GM23338 (cell line): ENCODE measurements around the gene FRMD4A. TPM values are rescaled to one million over a fixed set of nuclear protein-coding genes. Genes with fewer than 3 reads are reported as not detected.
A peak's percentile ranks its signal among the peaks of the same experiment; 100 is the strongest.

Experiments
- ATAC-seq: fragments of 200-7000 bp; cut with Tn5 transposase; 3 replicates; pipeline ENCODE4 v1.9.1; 2020
- DNase-seq: peaks from one replicate; pipeline ENCODE4 v3.0.0-alpha.2; 2015; ENCODE audit warnings: low spot score
- H2AFZ ChIP-seq: fragments of 200-600 bp; sonication (generic); 2 replicates; pipeline ENCODE4 v1.8.0; 2016; ENCODE audit warnings: antibody characterized with exemption, mild to moderate bottlenecking, moderate library complexity
- H3F3A ChIP-seq: fragments of 200-600 bp; sonication (generic); replicated peaks from 2 replicates; pipeline ENCODE4 v1.8.0; 2017; ENCODE audit warnings: antibody characterized with exemption, mixed run types, low read depth
- H3K27ac ChIP-seq: fragments of 200-600 bp; sonication (generic); 2 replicates; pipeline ENCODE4 v1.6.1; 2016; ENCODE audit warnings: low read depth
- H3K27me3 ChIP-seq: fragments of 200-600 bp; sonication (generic); 2 replicates; pipeline ENCODE4 v1.8.0; 2016; ENCODE audit warnings: mild to moderate bottlenecking, mixed run types, moderate library complexity; ENCODE audit not compliant: insufficient read depth
- H3K36me3 ChIP-seq: fragments of 200-600 bp; sonication (generic); 2 replicates; pipeline ENCODE4 v1.8.0; 2016; ENCODE audit warnings: mild to moderate bottlenecking; ENCODE audit not compliant: insufficient read depth
- H3K4me1 ChIP-seq: fragments of 200-600 bp; sonication (generic); 2 replicates; pipeline ENCODE4 v1.8.0; 2016; ENCODE audit warnings: mild to moderate bottlenecking, moderate library complexity; ENCODE audit not compliant: insufficient read depth
- H3K4me2 ChIP-seq: fragments of 200-600 bp; sonication (generic); 2 replicates; pipeline ENCODE4 v1.7.1; 2017; ENCODE audit warnings: mixed run types
- H3K4me3 ChIP-seq: fragments of 200-600 bp; sonication (generic); 2 replicates; pipeline ENCODE4 v1.6.1; 2016; ENCODE audit warnings: mixed run types
- H3K79me2 ChIP-seq: fragments of 200-600 bp; sonication (generic); replicated peaks from 2 replicates; pipeline ENCODE4 v1.8.0; 2017; ENCODE audit warnings: mild to moderate bottlenecking; ENCODE audit not compliant: insufficient read depth
- H3K9me2 ChIP-seq: fragments of 200-600 bp; sonication (generic); 2 replicates; pipeline ENCODE4 v1.8.0; 2017; ENCODE audit not compliant: insufficient read depth
- H4K20me1 ChIP-seq: fragments of 200-600 bp; sonication (generic); replicated peaks from 2 replicates; pipeline ENCODE4 v1.8.0; 2017; ENCODE audit warnings: mild to moderate bottlenecking; ENCODE audit not compliant: insufficient read depth
- H3K27ac Mint-ChIP-seq: 2 replicates; pipeline ENCODE4 v1.8.0; 2020; ENCODE audit warnings: inconsistent platforms, mild to moderate bottlenecking, moderate library complexity, mixed read lengths
- H3K27me3 Mint-ChIP-seq: 3 replicates; pipeline ENCODE4 v1.8.0; 2022; ENCODE audit warnings: low read depth, mild to moderate bottlenecking, moderate library complexity, mixed read lengths, inconsistent platforms; ENCODE audit not compliant: insufficient read depth, poor library complexity
- H3K36me3 Mint-ChIP-seq: 3 replicates; pipeline ENCODE4 v1.8.0; 2021; ENCODE audit warnings: low read depth, mild to moderate bottlenecking, inconsistent platforms, moderate library complexity, mixed read lengths
- H3K4me1 Mint-ChIP-seq: 3 replicates; pipeline ENCODE4 v1.8.0; 2020; ENCODE audit warnings: mild to moderate bottlenecking, inconsistent platforms, mixed read lengths
- H3K4me3 Mint-ChIP-seq: 3 replicates; pipeline ENCODE4 v1.8.0; 2021; ENCODE audit warnings: moderate library complexity, mild to moderate bottlenecking, inconsistent platforms, mixed read lengths
- H3K9me3 Mint-ChIP-seq: 3 replicates; pipeline ENCODE4 v1.8.0; 2020; ENCODE audit warnings: moderate library complexity, mild to moderate bottlenecking, inconsistent platforms, mixed read lengths
- CREB1 ChIP-seq: fragments of 250-450 bp; sonication (Bioruptor Pico); IDR thresholded peaks from 2 replicates; pipeline ENCODE4 v1.5.0; 2020; ENCODE audit warnings: low read depth, mild to moderate bottlenecking, moderate library complexity
- EZH2 ChIP-seq: fragments of 200-600 bp; sonication (generic); IDR thresholded peaks from one replicate; pipeline ENCODE4 v1.8.0; 2017; ENCODE audit warnings: antibody characterized with exemption, mild to moderate bottlenecking, low read depth; ENCODE audit not compliant: unreplicated experiment
- EZH2phosphoT487 ChIP-seq: fragments of 200-600 bp; sonication (generic); IDR thresholded peaks from one replicate; pipeline ENCODE4 v1.8.1; 2018; ENCODE audit warnings: antibody characterized with exemption; ENCODE audit not compliant: unreplicated experiment
- JUNB ChIP-seq: IDR thresholded peaks from one replicate; pipeline ENCODE4 v1.6.1; 2016; ENCODE audit warnings: antibody characterized with exemption; ENCODE audit not compliant: unreplicated experiment
- POLR2AphosphoS5 ChIP-seq: IDR thresholded peaks from 2 replicates; pipeline ENCODE4 v1.6.1; 2016; ENCODE audit warnings: antibody characterized with exemption, low read depth
- STAT1 ChIP-seq: IDR thresholded peaks from one replicate; pipeline ENCODE4 v1.6.1; 2016; ENCODE audit warnings: antibody characterized with exemption; ENCODE audit not compliant: unreplicated experiment
- ZNF331 ChIP-seq: fragments of 250-450 bp; sonication (Bioruptor Pico); IDR thresholded peaks from 2 replicates; pipeline ENCODE4 v1.5.0; 2020; ENCODE audit warnings: low read depth, mild to moderate bottlenecking, moderate library complexity
- polyA plus RNA-seq: library from polyadenylated mRNA; unstranded; fragments of >200 nt; fragmentation: Nextera tagmentation; extraction: Ambion mirVana; gene quantifications from 2 replicates; pipeline ENCODE4 v1.2.1, GENCODE V29; 2016
- total RNA-seq: library from RNA; depleted of rRNA; stranded (reverse); fragments of >200 nt; shearing (Covaris generic); gene quantifications from 2 replicates; pipeline ENCODE4 v1.2.3, GENCODE V29; 2014
- TF ChIP-seq, protein P1 (sequence below), 2 experiments: fragments of 200-600 bp in 1 of 2; sonication (generic) in 1 of 2; conservative IDR thresholded peaks; 2 replicates each; pipeline versions ENCODE4 v1.5.1 to v1.6.1; 2016 to 2017; ENCODE audit warnings: antibody characterized with exemption in 2 of 2, low read depth in 2 of 2, mild to moderate bottlenecking in 2 of 2, moderate library complexity in 1 of 2
- TF ChIP-seq, protein P2 (sequence below): IDR thresholded peaks from 2 replicates; pipeline ENCODE4 v1.6.1; 2016; ENCODE audit warnings: antibody characterized with exemption

The FRMD4A gene
- total and polyA plus RNA-seq, 2 experiments from 2014 or later = 14.0 to 20.1 TPM

DNA sequence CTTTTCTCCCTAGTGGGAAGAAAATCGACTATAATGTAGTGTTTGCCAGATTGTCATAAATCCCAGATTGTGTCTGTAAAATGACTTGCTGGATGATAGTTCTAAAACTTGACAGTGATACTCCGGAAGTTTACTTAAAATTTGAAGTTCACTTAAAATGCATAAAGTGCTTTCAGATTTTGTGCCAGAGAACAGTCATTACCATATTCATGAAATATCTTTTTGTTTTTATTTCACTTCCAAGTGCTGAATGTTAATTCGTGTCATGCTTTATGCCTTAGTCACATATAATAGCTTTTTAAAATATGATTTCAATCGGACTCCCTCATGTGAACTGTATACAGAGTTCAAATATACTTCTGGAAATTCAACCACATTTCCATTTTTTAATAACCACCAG lies 713.6 kb downstream of the FRMD4A start:
- ATAC-seq = no peak
- H3K4me3 ChIP-seq = no peak overlapping the region

DNA sequence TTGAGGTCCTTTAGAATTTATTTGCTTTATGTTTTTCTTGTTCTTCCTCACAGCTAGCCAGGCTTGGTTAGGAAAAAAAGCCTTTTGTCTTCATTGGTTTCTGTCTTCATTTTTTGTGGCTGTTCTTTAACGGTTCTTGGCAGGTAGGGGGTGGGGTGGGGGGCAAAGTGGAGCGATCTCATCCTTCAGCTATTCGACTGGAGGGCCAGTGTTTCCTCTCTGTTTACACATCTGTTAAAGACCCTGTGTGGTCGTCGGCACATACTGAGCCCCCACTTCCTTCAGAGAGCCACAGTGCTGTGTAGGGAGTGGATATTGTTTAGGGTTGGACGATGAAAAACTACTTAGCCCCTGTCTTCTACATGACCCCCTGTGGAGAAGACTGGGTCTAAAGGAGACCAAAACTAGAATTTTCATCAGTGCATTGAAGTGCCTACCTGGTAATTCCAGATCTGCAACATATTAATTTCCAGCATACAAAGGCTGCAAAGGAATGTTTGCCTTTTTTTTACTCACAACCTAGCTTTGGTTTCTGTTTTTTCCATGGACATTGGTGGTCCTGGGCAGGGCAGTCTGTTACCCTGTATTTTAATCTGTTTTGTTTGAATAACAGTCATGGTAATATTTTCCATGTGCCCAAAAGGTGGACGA lies 714.9 kb downstream of the FRMD4A start:
- no peaks in the 10 kb centered on the region for H3K79me2 ChIP-seq
- Mint-ChIP-seq H3K4me3 (peak overlapping the region; percentile 33; the same call in 2 of the 3 replicates), H3K27ac (peak overlapping the region; percentile 85), H3K4me1 (peaks cover 22% of the 10 kb centered on the region), H3K9me3 (no peaks in the 10 kb centered on the region), H3K36me3 (peaks cover 21% of the 10 kb centered on the region; the same call in 2 of the 3 replicates), H3K27me3 (no peaks in the 10 kb centered on the region)
- H2AFZ ChIP-seq = no peak overlapping the region
- no peaks in the 10 kb centered on the region for H4K20me1 ChIP-seq
- H3K27me3 ChIP-seq = no peaks in the 10 kb centered on the region
- H3K4me1 ChIP-seq = peaks cover 20% of the 10 kb centered on the region
- DNase-seq (peak; percentile 63), ATAC-seq (peak; percentile 78)
- H3K4me2 ChIP-seq = peak overlapping the region; percentile 35
- H3K4me3 ChIP-seq = 0 out of 2 replicates have a peak overlapping the region, but pooled peaks have one; percentile 14
- no peaks in the 10 kb centered on the region for H3F3A ChIP-seq
- peak overlapping the region; percentile 45; the same call in 1 of the 2 replicates for H3K27ac ChIP-seq
- no peaks in the 10 kb centered on the region for H3K9me2 ChIP-seq
- H3K36me3 ChIP-seq = no peaks in the 10 kb centered on the region; the same call in 1 of the 2 replicates
- no peak for TF ChIP-seq EZH2
- TF ChIP-seq, protein P1, sequence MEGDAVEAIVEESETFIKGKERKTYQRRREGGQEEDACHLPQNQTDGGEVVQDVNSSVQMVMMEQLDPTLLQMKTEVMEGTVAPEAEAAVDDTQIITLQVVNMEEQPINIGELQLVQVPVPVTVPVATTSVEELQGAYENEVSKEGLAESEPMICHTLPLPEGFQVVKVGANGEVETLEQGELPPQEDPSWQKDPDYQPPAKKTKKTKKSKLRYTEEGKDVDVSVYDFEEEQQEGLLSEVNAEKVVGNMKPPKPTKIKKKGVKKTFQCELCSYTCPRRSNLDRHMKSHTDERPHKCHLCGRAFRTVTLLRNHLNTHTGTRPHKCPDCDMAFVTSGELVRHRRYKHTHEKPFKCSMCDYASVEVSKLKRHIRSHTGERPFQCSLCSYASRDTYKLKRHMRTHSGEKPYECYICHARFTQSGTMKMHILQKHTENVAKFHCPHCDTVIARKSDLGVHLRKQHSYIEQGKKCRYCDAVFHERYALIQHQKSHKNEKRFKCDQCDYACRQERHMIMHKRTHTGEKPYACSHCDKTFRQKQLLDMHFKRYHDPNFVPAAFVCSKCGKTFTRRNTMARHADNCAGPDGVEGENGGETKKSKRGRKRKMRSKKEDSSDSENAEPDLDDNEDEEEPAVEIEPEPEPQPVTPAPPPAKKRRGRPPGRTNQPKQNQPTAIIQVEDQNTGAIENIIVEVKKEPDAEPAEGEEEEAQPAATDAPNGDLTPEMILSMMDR (conservative IDR thresholded peaks at IDR 0.05; ENCODE audit: low read depth in 2 of 2) = no peak
- no peak for TF ChIP-seq EZH2phosphoT487
- TF ChIP-seq, protein P2, sequence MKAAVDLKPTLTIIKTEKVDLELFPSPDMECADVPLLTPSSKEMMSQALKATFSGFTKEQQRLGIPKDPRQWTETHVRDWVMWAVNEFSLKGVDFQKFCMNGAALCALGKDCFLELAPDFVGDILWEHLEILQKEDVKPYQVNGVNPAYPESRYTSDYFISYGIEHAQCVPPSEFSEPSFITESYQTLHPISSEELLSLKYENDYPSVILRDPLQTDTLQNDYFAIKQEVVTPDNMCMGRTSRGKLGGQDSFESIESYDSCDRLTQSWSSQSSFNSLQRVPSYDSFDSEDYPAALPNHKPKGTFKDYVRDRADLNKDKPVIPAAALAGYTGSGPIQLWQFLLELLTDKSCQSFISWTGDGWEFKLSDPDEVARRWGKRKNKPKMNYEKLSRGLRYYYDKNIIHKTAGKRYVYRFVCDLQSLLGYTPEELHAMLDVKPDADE = no peak
- TF ChIP-seq STAT1 = no peak
- TF ChIP-seq JUNB = no peak
- TF ChIP-seq POLR2AphosphoS5 = no peak
- TF ChIP-seq CREB1 = no peak
- TF ChIP-seq ZNF331 = no peak

More for the DNA sequence above, 713.6 kb downstream of the FRMD4A start:
- H3K36me3 ChIP-seq = no peaks in the 10 kb centered on the region; the same call in 1 of the 2 replicates
- H3K4me1 ChIP-seq = peaks cover 20% of the 10 kb centered on the region
- H3K27me3 ChIP-seq = no peaks in the 10 kb centered on the region
- H2AFZ ChIP-seq = no peak overlapping the region
- no peaks in the 10 kb centered on the region for H3F3A ChIP-seq
- TF ChIP-seq ZNF331 = no peak
- TF ChIP-seq, protein P1 (conservative IDR thresholded peaks at IDR 0.05; ENCODE audit: low read depth in 2 of 2) = no peak
- TF ChIP-seq, protein P2 = no peak
- H3K9me2 ChIP-seq = no peaks in the 10 kb centered on the region
- no peaks in the 10 kb centered on the region for H4K20me1 ChIP-seq
- peaks cover 22% of the 10 kb centered on the region for H3K4me1 Mint-ChIP-seq
- peaks cover 21% of the 10 kb centered on the region; the same call in 2 of the 3 replicates for H3K36me3 Mint-ChIP-seq
- no peaks in the 10 kb centered on the region for H3K79me2 ChIP-seq
- H3K27me3 Mint-ChIP-seq = no peaks in the 10 kb centered on the region
- no peak overlapping the region for H3K4me2 ChIP-seq
- DNase-seq = no peak
- H3K27ac Mint-ChIP-seq = no peak overlapping the region
- H3K27ac ChIP-seq = no peak overlapping the region
- H3K4me3 Mint-ChIP-seq = no peak overlapping the region
- no peaks in the 10 kb centered on the region for H3K9me3 Mint-ChIP-seq
